Memory B cell (primary cell): ENCODE measurements around the gene SLCO2A1.

Experiments
- ATAC-seq: fragments of 150-1000 bp; cut with Tn5 transposase; 2 replicates; pipeline ENCODE4 v1.10.0; 2021; ENCODE audit warnings: low read depth, mild to moderate bottlenecking, moderate library complexity
- DNase-seq, 2 donors: peaks; one replicate each; pipeline ENCODE4 v3.0.0; 2022; ENCODE audit warnings: low spot score in 2 of 2
- H3K27ac Mint-ChIP-seq: one replicate; pipeline ENCODE4 v1.8.0; 2022; ENCODE audit warnings: mild to moderate bottlenecking, moderate library complexity, mixed read lengths
- H3K27me3 Mint-ChIP-seq: one replicate; pipeline ENCODE4 v1.8.0; 2022; ENCODE audit warnings: mixed read lengths
- H3K36me3 Mint-ChIP-seq: one replicate; pipeline ENCODE4 v1.8.0; 2022; ENCODE audit warnings: mild to moderate bottlenecking, mixed read lengths
- H3K4me1 Mint-ChIP-seq: one replicate; pipeline ENCODE4 v1.8.0; 2022; ENCODE audit warnings: mixed read lengths
- H3K4me3 Mint-ChIP-seq: one replicate; pipeline ENCODE4 v1.8.0; 2022; ENCODE audit warnings: mild to moderate bottlenecking, moderate library complexity, mixed read lengths
- H3K9me3 Mint-ChIP-seq: one replicate; pipeline ENCODE4 v1.8.0; 2022; ENCODE audit warnings: mixed read lengths

The SLCO2A1 gene

DNA sequence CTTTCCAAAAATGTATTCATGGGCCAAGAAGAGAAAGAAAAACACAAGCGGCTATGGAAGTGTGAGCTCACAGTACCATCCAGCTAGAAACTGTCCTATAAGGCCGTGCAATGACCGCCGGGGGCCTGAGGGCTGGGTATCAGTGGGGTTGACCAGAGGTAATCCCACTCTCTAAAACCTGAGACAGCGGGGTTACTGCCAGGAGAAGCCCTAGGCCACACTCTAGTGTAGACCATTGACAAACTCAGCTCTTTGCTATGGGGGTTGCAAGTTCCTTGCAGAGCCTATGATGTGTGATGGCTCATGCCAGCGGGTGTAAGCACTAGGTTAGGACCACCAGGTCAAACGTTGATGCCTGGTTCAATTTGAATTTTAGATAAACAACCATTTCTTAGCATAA, 25.9 kb upstream of the SLCO2A1 start:
- peaks cover 13% of the 10 kb centered on the region for H3K27me3 Mint-ChIP-seq
- H3K9me3 Mint-ChIP-seq: no peaks in the 10 kb centered on the region
- H3K27ac Mint-ChIP-seq: no peak overlapping the region
- H3K36me3 Mint-ChIP-seq: peaks cover 2% of the 10 kb centered on the region
- no peak for ATAC-seq
- DNase-seq: no peak
- no peak overlapping the region for H3K4me3 Mint-ChIP-seq
- peaks cover 4% of the 10 kb centered on the region for H3K4me1 Mint-ChIP-seq

DNA sequence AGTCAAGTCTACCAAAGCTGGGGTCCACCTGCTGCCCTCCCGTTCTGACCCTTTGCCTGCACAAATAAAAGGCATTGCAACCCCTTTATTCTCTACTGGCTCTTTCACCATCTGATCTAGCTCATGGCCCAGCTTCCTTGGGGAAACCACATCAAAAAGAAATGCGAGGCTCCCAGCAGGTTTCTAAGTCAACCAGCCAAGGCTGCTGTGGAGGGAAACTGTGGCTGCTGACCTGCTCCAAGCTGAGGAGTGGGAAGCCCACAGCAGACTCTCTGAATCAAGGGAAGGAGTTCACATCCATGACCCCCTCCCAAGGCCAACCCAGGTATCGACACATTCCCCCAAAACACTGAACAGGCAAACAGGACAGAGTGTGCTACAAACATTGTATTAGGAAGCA, 25.2 kb upstream of the SLCO2A1 start:
- DNase-seq (no peak), ATAC-seq (no peak)
- Mint-ChIP-seq H3K27ac (no peak overlapping the region), H3K36me3 (peaks cover 2% of the 10 kb centered on the region), H3K27me3 (peaks cover 15% of the 10 kb centered on the region), H3K4me1 (peaks cover 4% of the 10 kb centered on the region), H3K9me3 (no peaks in the 10 kb centered on the region), H3K4me3 (no peak overlapping the region)

DNA sequence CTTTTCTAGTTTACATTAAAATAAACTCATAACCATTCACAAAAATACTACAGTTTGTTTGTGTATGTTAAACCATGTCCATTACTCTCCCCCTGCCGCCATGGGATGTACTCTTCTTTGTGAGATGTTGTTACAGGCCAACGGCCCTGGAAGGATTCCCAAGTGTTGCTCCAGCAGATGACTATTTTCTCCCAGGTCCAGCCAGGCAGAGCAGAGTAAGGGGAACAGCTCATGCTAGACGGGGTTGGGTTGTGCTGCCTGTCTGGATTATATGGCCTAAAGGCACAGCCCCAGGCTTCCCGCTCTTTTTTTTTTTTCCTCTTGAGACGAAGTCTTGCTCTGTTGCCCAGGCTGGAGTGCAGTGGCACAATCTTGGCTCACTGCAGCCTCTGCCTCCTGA, 24.5 kb upstream of the SLCO2A1 start:
- Mint-ChIP-seq H3K4me3 (no peak overlapping the region), H3K9me3 (peaks cover 2% of the 10 kb centered on the region), H3K36me3 (peaks cover 2% of the 10 kb centered on the region), H3K4me1 (peaks cover 4% of the 10 kb centered on the region), H3K27ac (no peak overlapping the region), H3K27me3 (peaks cover 22% of the 10 kb centered on the region)
- DNase-seq (no peak), ATAC-seq (no peak)

GRCh38 chr3:134052370-134052769, 22.6 kb upstream of the SLCO2A1 start:
- no peak for DNase-seq
- peaks cover 2% of the 10 kb centered on the region for H3K36me3 Mint-ChIP-seq
- no peak for ATAC-seq
- peaks cover 3% of the 10 kb centered on the region for H3K9me3 Mint-ChIP-seq
- H3K27me3 Mint-ChIP-seq: peaks cover 19% of the 10 kb centered on the region
- H3K4me3 Mint-ChIP-seq: no peak overlapping the region
- peaks cover 4% of the 10 kb centered on the region for H3K4me1 Mint-ChIP-seq
- no peak overlapping the region for H3K27ac Mint-ChIP-seq

GRCh38 chr3:134049676-134050075, 20.0 kb upstream of the SLCO2A1 start:
- H3K36me3 Mint-ChIP-seq: peaks cover 2% of the 10 kb centered on the region
- H3K9me3 Mint-ChIP-seq: peaks cover 7% of the 10 kb centered on the region
- peaks cover 15% of the 10 kb centered on the region for H3K27me3 Mint-ChIP-seq
- H3K27ac Mint-ChIP-seq: no peak overlapping the region
- H3K4me1 Mint-ChIP-seq: no peaks in the 10 kb centered on the region
- no peak overlapping the region for H3K4me3 Mint-ChIP-seq
- no peak for ATAC-seq
- no peak for DNase-seq

GRCh38 chr3:134048278-134048996, 18.7 kb upstream of the SLCO2A1 start:
- Mint-ChIP-seq H3K4me1 (no peaks in the 10 kb centered on the region), H3K4me3 (no peak overlapping the region), H3K27ac (no peak overlapping the region), H3K36me3 (peaks cover 2% of the 10 kb centered on the region), H3K9me3 (peaks cover 7% of the 10 kb centered on the region), H3K27me3 (peaks cover 15% of the 10 kb centered on the region)
- no peak for DNase-seq
- ATAC-seq: no peak

- peaks cover 4% of the 10 kb centered on the region for H3K27me3 Mint-ChIP-seq
- peaks cover 11% of the 10 kb centered on the region for H3K9me3 Mint-ChIP-seq
- H3K36me3 Mint-ChIP-seq: peaks cover 2% of the 10 kb centered on the region
- no peaks in the 10 kb centered on the region for H3K4me1 Mint-ChIP-seq
- H3K27ac Mint-ChIP-seq: no peak overlapping the region
- H3K4me3 Mint-ChIP-seq: no peak overlapping the region
- DNase-seq (no peak), ATAC-seq (no peak)
Measured at GRCh38 chr3:134044459-134044858, 14.7 kb upstream of the SLCO2A1 start.

DNA sequence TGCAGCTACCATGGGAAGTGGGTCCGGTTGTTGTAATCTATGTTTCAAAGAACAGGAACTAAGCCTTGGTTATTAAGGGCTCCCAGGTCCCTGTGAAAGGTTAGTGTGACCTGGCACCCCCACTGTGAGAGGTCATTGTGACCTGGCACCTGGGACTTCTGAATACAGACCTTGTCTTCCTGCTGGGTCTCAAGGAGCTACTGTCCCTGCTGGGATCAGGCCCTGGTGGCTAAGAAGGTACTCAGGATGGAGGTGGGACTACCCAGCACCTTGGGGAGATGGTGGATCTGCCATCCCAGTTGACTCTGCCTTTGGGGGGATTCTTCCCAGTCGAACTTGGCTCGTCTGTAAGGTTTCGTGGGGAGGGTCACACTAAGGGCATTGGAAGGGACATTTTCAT, 10.3 kb upstream of the SLCO2A1 start:
- H3K9me3 Mint-ChIP-seq: peaks cover 6% of the 10 kb centered on the region
- no peak overlapping the region for H3K4me3 Mint-ChIP-seq
- no peak overlapping the region for H3K27ac Mint-ChIP-seq
- DNase-seq: no peak
- H3K4me1 Mint-ChIP-seq: no peaks in the 10 kb centered on the region
- peaks cover 2% of the 10 kb centered on the region for H3K36me3 Mint-ChIP-seq
- H3K27me3 Mint-ChIP-seq: peaks cover 7% of the 10 kb centered on the region
- ATAC-seq: no peak

GRCh38 chr3:134039161-134039862, 9.6 kb upstream of the SLCO2A1 start:
- Mint-ChIP-seq H3K27ac (no peak overlapping the region), H3K27me3 (peaks cover 7% of the 10 kb centered on the region), H3K9me3 (peaks cover 6% of the 10 kb centered on the region), H3K36me3 (peaks cover 2% of the 10 kb centered on the region), H3K4me3 (no peak overlapping the region), H3K4me1 (no peaks in the 10 kb centered on the region)
- DNase-seq: no peak
- no peak for ATAC-seq

- Mint-ChIP-seq H3K4me3 (no peak overlapping the region), H3K36me3 (peaks cover 2% of the 10 kb centered on the region), H3K4me1 (no peaks in the 10 kb centered on the region), H3K27me3 (peaks cover 10% of the 10 kb centered on the region), H3K27ac (no peak overlapping the region), H3K9me3 (peaks cover 6% of the 10 kb centered on the region)
- no peak for DNase-seq
- ATAC-seq: no peak
Measured at GRCh38 chr3:134038716-134039115, 9.0 kb upstream of the SLCO2A1 start.

DNA sequence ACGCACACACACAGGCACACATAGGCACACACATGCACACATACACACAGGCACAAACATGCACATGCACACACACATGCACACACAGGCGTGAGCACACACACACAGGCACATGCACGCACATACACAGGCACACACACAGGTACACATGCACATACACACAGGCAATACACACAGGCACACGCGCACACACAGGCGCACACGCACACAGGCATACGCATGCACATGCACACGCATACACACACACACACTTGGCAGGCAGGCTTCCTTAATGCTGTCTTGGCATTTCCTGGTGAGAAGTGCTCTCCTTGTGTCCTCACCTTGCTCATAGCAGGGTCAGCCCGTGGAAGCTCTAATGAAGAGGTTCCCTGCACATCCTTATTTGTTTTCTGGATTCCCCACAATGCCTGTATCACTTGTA, 8.4 kb upstream of the SLCO2A1 start:
- no peak overlapping the region for H3K4me3 Mint-ChIP-seq
- H3K4me1 Mint-ChIP-seq: no peaks in the 10 kb centered on the region
- ATAC-seq (no peak), DNase-seq (no peak)
- peaks cover 13% of the 10 kb centered on the region for H3K27me3 Mint-ChIP-seq
- H3K27ac Mint-ChIP-seq: no peak overlapping the region
- peaks cover 6% of the 10 kb centered on the region for H3K9me3 Mint-ChIP-seq
- H3K36me3 Mint-ChIP-seq: peaks cover 2% of the 10 kb centered on the region

DNA sequence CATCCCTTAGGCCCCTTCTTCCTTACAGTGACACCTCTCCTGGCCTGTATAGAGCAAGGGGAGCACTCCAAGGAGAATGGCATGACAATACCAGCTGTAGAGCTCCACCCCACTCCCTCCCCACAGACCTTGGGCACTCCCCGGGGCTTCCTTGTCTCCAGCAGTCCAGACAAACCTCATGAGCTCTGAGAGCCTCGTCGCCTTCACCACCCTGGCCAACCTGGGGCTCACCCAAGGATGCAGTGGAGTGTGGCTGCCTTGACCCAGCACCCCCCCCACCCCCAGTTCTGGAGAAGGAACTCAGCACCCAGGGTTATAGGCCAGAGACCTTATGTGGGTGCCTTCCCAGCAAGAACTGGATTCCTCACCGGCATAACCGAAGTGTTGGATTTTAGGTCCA, 7.4 kb upstream of the SLCO2A1 start:
- H3K9me3 Mint-ChIP-seq: peaks cover 4% of the 10 kb centered on the region
- no peak for DNase-seq
- H3K4me1 Mint-ChIP-seq: no peaks in the 10 kb centered on the region
- H3K36me3 Mint-ChIP-seq: no peaks in the 10 kb centered on the region
- no peak overlapping the region for H3K27ac Mint-ChIP-seq
- no peak for ATAC-seq
- H3K27me3 Mint-ChIP-seq: peaks cover 18% of the 10 kb centered on the region
- H3K4me3 Mint-ChIP-seq: no peak overlapping the region

DNA sequence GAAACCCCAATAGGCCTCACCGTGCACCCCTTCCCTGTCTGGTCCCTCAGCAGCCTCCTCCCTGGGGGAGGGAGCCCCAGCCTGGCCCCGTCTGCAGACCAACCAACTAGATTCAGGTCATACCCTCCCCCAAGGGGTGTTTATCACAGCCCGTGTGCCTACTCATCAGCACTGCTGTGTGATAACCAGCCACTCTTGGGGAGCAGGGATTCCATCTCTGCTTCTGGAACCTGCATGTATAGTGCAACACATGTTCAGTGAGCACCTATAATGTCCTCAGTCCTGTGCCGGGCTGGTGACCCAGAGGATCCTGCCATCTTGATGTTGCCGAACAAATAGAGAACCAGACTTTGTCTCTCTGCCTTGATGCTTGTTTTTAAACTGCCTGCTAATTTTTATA, 6.6 kb upstream of the SLCO2A1 start:
- Mint-ChIP-seq H3K27me3 (peaks cover 20% of the 10 kb centered on the region), H3K4me1 (no peaks in the 10 kb centered on the region), H3K4me3 (no peak overlapping the region), H3K9me3 (no peaks in the 10 kb centered on the region), H3K27ac (no peak overlapping the region), H3K36me3 (no peaks in the 10 kb centered on the region)
- ATAC-seq (no peak), DNase-seq (no peak)

DNA sequence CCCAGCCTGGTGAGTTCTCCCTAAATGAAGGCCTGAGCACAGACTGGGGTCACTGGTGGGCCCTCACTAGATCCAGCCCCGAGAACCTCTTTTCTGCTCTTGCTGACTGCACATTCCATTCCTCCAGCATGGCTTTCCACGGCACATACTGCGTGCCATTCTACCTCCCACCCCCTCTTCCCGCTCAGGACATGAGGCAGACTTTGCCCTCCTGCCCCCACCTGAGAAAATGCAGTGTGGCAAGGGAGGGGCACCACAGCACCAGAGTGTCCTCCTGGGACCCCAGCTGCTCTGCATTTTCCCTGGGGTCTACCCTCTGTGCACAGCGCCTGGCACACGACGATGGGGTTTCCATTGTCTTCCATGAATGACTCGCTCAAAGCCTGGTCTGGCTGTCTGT, 6.1 kb upstream of the SLCO2A1 start:
- peaks cover 20% of the 10 kb centered on the region for H3K27me3 Mint-ChIP-seq
- no peaks in the 10 kb centered on the region for H3K36me3 Mint-ChIP-seq
- H3K9me3 Mint-ChIP-seq: no peaks in the 10 kb centered on the region
- DNase-seq (no peak), ATAC-seq (no peak)
- no peaks in the 10 kb centered on the region for H3K4me1 Mint-ChIP-seq
- H3K4me3 Mint-ChIP-seq: no peak overlapping the region
- no peak overlapping the region for H3K27ac Mint-ChIP-seq
